HepG2 (cell line): ENCODE measurements around the gene WDR18. TPM values are rescaled to one million over a fixed set of nuclear protein-coding genes. Genes with fewer than 3 reads are reported as not detected.
A peak's percentile ranks its signal among the peaks of the same experiment; 100 is the strongest.

ENCODE experiments used
- ARHGAP35 ChIP-seq: sonication (generic); formaldehyde crosslinking; IDR thresholded peaks from 2 replicates; pipeline ENCODE4 v1.9.0; 2022; ENCODE audit warnings: mild to moderate bottlenecking, inconsistent platforms, moderate library complexity, missing genetic modification reagents, borderline replicate concordance
- ETV6 ChIP-seq: sonication (generic); formaldehyde crosslinking; conservative IDR thresholded peaks from 2 replicates; pipeline ENCODE4 v1.4.0; 2020; ENCODE audit warnings: missing genetic modification reagents
- LBX2 ChIP-seq: sonication (generic); formaldehyde crosslinking; IDR thresholded peaks from 2 replicates; pipeline ENCODE4 v1.5.0; 2020; ENCODE audit warnings: missing genetic modification reagents, mild to moderate bottlenecking, borderline replicate concordance
- LCORL ChIP-seq, 2 experiments: fragments of 450-650 bp in 1 of 2; sonication (generic) in 1 of 2; formaldehyde crosslinking in 1 of 2; IDR thresholded peaks; 2 replicates each; pipeline versions ENCODE4 v1.5.0 to v1.6.1; 2017 to 2020; ENCODE audit warnings: antibody characterized with exemption in 1 of 2, missing genetic modification reagents in 1 of 2
- MYNN ChIP-seq: sonication (generic); formaldehyde crosslinking; IDR thresholded peaks from 2 replicates; pipeline ENCODE4 v1.4.0; 2020; ENCODE audit warnings: mild to moderate bottlenecking, low read depth, missing genetic modification reagents
- NCOA5 ChIP-seq: sonication (generic); formaldehyde crosslinking; IDR thresholded peaks from 2 replicates; pipeline ENCODE4 v1.4.0; 2020; ENCODE audit warnings: missing genetic modification reagents
- NFYC ChIP-seq: IDR thresholded peaks from 2 replicates; pipeline ENCODE4 v1.6.1; 2016; ENCODE audit warnings: missing genetic modification reagents, missing compliant biosample characterization
- PATZ1 ChIP-seq: sonication (generic); formaldehyde crosslinking; IDR thresholded peaks from 2 replicates; pipeline ENCODE4 v1.4.0; 2020; ENCODE audit warnings: missing genetic modification reagents
- RBM39 ChIP-seq: fragments of 200-400 bp; formaldehyde crosslinking; IDR thresholded peaks from one replicate; pipeline ENCODE4 v1.6.1; 2018; ENCODE audit warnings: antibody characterized with exemption, mild to moderate bottlenecking, low read depth, low read length; ENCODE audit not compliant: poor library complexity, severe bottlenecking
- RFX5 ChIP-seq: IDR thresholded peaks from 2 replicates; pipeline ENCODE4 v1.6.1; 2011; ENCODE audit warnings: low read depth, low read length, improper control_type of control experiment
- SMYD3 ChIP-seq: sonication (generic); formaldehyde crosslinking; IDR thresholded peaks from 2 replicates; pipeline ENCODE4 v1.8.1; 2023; ENCODE audit warnings: mild to moderate bottlenecking, missing genetic modification reagents
- TSC22D2 ChIP-seq: sonication (generic); formaldehyde crosslinking; IDR thresholded peaks from 2 replicates; pipeline ENCODE4 v1.5.1; 2020; ENCODE audit warnings: missing genetic modification reagents, mild to moderate bottlenecking, borderline replicate concordance
- ZBTB2 ChIP-seq: sonication (generic); formaldehyde crosslinking; IDR thresholded peaks from 2 replicates; pipeline ENCODE4 v1.8.0; 2022; ENCODE audit warnings: low read depth, missing genetic modification reagents
- ZEB1 ChIP-seq: IDR thresholded peaks from 2 replicates; pipeline ENCODE4 v1.6.1; 2012; ENCODE audit warnings: mild to moderate bottlenecking, low read depth, inconsistent platforms; ENCODE audit not compliant: insufficient replicate concordance
- ZFY ChIP-seq: sonication (generic); formaldehyde crosslinking; IDR thresholded peaks from 2 replicates; pipeline ENCODE4 v1.4.0; 2020; ENCODE audit warnings: missing genetic modification reagents
- ZNF570 ChIP-seq: sonication (generic); formaldehyde crosslinking; IDR thresholded peaks from 2 replicates; pipeline ENCODE4 v1.4.0; 2020; ENCODE audit warnings: mild to moderate bottlenecking, missing genetic modification reagents, borderline replicate concordance
- ZNF614 ChIP-seq: IDR thresholded peaks from 2 replicates; pipeline ENCODE4 v1.6.1; 2018; ENCODE audit warnings: missing biosample characterization, missing genetic modification reagents, inconsistent platforms, borderline replicate concordance
- ZNF850 ChIP-seq: sonication (generic); formaldehyde crosslinking; conservative IDR thresholded peaks from 2 replicates; pipeline ENCODE4 v1.9.0; 2021; ENCODE audit warnings: mild to moderate bottlenecking, missing genetic modification reagents
- ZSCAN30 ChIP-seq: sonication (generic); formaldehyde crosslinking; IDR thresholded peaks from 2 replicates; pipeline ENCODE4 v1.5.0; 2020; ENCODE audit warnings: mild to moderate bottlenecking, missing genetic modification reagents
- polyA plus RNA-seq, 8 experiments: library from polyadenylated mRNA; depleted of rRNA in 3 of 8; stranded (reverse) in 7 of 8; unstranded in 1 of 8; fragments of >200 nt; fragmentation: Illumina TruSeq in 4 of 8; extraction: Trizol in 4 of 8; gene quantifications; 2 replicates each; pipeline versions ENCODE4 v1.2.1 to v1.2.3, GENCODE V29; 2011 to 2016; ENCODE audit warnings: low read depth in 4 of 8, missing spikeins in 1 of 8, mixed read lengths in 1 of 8; ENCODE audit not compliant: insufficient read depth in 1 of 8
- total RNA-seq, 5 experiments: library from RNA; depleted of rRNA; stranded (reverse); fragments of >200 nt; fragmentation: Illumina TruSeq; extraction: Trizol; gene quantifications; 2 replicates each; pipeline ENCODE4 v1.2.3, GENCODE V29; 2016; ENCODE audit warnings: low read depth in 1 of 5
- TF ChIP-seq, protein P1 (sequence below): sonication (generic); formaldehyde crosslinking; IDR thresholded peaks from 2 replicates; pipeline ENCODE4 v1.5.0; 2020; ENCODE audit warnings: missing genetic modification reagents

Gene WDR18
- total and polyA plus RNA-seq, 2 of the 13 experiments (the other 11 are each of a cell fraction or from before 2014, with no cell fraction given): 36.4 to 47.6 TPM

DNA sequence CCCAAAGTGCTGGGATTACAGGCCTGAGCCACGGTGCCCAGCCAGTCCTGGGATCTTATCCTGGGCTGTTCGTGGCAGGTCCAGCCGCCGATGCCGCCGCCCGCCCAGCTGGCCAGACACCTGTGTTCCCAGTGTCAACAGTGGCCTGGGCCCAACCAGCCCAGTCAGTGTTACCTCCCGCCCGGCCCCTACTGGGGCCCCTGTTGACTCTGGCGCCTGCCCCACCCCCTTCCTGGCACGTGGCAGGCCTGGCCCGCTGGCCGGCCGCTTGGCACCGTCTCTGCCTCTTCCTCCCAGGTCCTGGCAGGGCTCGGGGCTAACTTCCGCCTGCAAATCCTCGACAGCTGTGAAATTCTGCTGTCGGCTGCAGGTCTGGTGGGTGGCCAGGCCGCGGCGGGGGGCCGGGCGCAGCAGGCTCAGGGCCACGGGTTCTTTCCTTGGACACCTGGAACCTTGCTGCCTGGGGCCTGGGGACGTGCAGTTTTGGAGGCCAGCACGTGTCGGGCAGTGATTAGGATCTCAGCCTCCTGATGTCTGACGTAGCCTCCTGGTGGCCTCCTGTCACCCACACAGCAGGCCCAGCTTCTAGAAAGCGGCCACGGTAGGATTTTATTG, 49.2 kb upstream of the WDR18 start (continued):
- TF ChIP-seq, protein P1, sequence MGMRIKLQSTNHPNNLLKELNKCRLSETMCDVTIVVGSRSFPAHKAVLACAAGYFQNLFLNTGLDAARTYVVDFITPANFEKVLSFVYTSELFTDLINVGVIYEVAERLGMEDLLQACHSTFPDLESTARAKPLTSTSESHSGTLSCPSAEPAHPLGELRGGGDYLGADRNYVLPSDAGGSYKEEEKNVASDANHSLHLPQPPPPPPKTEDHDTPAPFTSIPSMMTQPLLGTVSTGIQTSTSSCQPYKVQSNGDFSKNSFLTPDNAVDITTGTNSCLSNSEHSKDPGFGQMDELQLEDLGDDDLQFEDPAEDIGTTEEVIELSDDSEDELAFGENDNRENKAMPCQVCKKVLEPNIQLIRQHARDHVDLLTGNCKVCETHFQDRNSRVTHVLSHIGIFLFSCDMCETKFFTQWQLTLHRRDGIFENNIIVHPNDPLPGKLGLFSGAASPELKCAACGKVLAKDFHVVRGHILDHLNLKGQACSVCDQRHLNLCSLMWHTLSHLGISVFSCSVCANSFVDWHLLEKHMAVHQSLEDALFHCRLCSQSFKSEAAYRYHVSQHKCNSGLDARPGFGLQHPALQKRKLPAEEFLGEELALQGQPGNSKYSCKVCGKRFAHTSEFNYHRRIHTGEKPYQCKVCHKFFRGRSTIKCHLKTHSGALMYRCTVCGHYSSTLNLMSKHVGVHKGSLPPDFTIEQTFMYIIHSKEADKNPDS (CRISPR knock-in tag): no peak
- no peak for TF ChIP-seq NCOA5 (CRISPR knock-in tag)
- no peak for TF ChIP-seq ZNF570 (CRISPR knock-in tag)
- 0 out of 2 replicates have a peak, but pooled peaks have one; percentile 65 for TF ChIP-seq ETV6 (CRISPR knock-in tag)
- 0 out of 2 replicates have a peak, but pooled peaks have one; percentile 41 for TF ChIP-seq NFYC
- 0 out of 2 replicates have a peak, but pooled peaks have one; percentile 43 for TF ChIP-seq ZBTB2 (CRISPR knock-in tag)
- TF ChIP-seq TSC22D2 (CRISPR knock-in tag): peak; percentile 89; the same call in 1 of the 2 replicates
- peak; percentile 95 for TF ChIP-seq ZNF614 (CRISPR knock-in tag)
- TF ChIP-seq RBM39: peak; percentile 90
- no peak for TF ChIP-seq LCORL (IDR thresholded peaks at IDR 0.05)
- TF ChIP-seq LCORL (CRISPR knock-in tag; IDR thresholded peaks at IDR 0.05): peak; percentile 97
- peak; percentile 89 for TF ChIP-seq ZFY (CRISPR knock-in tag)
- TF ChIP-seq PATZ1 (CRISPR knock-in tag): peak; percentile 99
- TF ChIP-seq RFX5: no peak
- peak; percentile 4; the same call in 1 of the 2 replicates for TF ChIP-seq ZNF850 (CRISPR knock-in tag)
- peak; percentile 91; the same call in 1 of the 2 replicates for TF ChIP-seq SMYD3 (CRISPR knock-in tag)
- TF ChIP-seq LBX2 (CRISPR knock-in tag): peak; percentile 35; the same call in 1 of the 2 replicates
- TF ChIP-seq MYNN (CRISPR knock-in tag): peak; percentile 79; the same call in 1 of the 2 replicates
- TF ChIP-seq ZSCAN30 (CRISPR knock-in tag): 0 out of 2 replicates have a peak, but pooled peaks have one; percentile 58
- peak; percentile 88 for TF ChIP-seq ZEB1
- peak; percentile 32; the same call in 1 of the 2 replicates for TF ChIP-seq ARHGAP35 (CRISPR knock-in tag)
